Breast epithelium (tissue), 4 donors: Measurements from ENCODE around the gene RPL5. TPM values are rescaled to one million over a fixed set of nuclear protein-coding genes. Genes with fewer than 3 reads are reported as not detected.
A peak's percentile ranks its signal among the peaks of the same experiment; 100 is the strongest.

Experiments used
- DNase-seq, 2 donors: peaks; one replicate each; pipeline ENCODE4 v3.0.0-alpha.2; 2019; ENCODE audit warnings: low spot score in 2 of 2
- H3K27ac ChIP-seq, 2 donors: fragments of 200-600 bp; sonication (generic) in 1 of 2; one replicate each; pipeline ENCODE4 v1.5.1; 2016 to 2019; ENCODE audit warnings: mild to moderate bottlenecking in 1 of 2
- H3K27me3 ChIP-seq, 2 donors: fragments of 200-600 bp; sonication (generic) in 1 of 2; one replicate each; pipeline versions ENCODE4 v1.5.1 to v1.6.0; 2017 to 2019; ENCODE audit warnings: control low read depth in 1 of 2, mild to moderate bottlenecking in 1 of 2
- H3K36me3 ChIP-seq: fragments of 200-600 bp; one replicate; pipeline ENCODE4 v1.5.1; 2019
- H3K4me1 ChIP-seq, 2 donors: fragments of 200-600 bp; sonication (generic); one replicate each; pipeline ENCODE4 v1.5.1; 2016 to 2019; ENCODE audit warnings: control low read depth in 1 of 2
- H3K4me3 ChIP-seq, 3 donors: fragments of 200-600 bp; sonication (generic); 1 replicate in 2 of 3; 2 replicates in 1 of 3; pipeline ENCODE4 v1.5.1; 2016 to 2019; ENCODE audit warnings: mild to moderate bottlenecking in 3 of 3, moderate library complexity in 2 of 3
- H3K9me3 ChIP-seq, 2 donors: fragments of 200-600 bp; sonication (generic) in 1 of 2; one replicate each; pipeline ENCODE4 v1.5.1; 2016 to 2019; ENCODE audit warnings: control low read depth in 1 of 2
- CTCF ChIP-seq, 3 donors: fragments of 450-650 bp; IDR thresholded peaks; one replicate each; pipeline ENCODE4 v1.5.1; 2016 to 2017; ENCODE audit warnings: antibody characterized with exemption in 3 of 3, mild to moderate bottlenecking in 3 of 3, moderate library complexity in 3 of 3
- POLR2A ChIP-seq: fragments of 450-650 bp; IDR thresholded peaks from one replicate; pipeline ENCODE4 v1.6.1; 2016; ENCODE audit warnings: antibody characterized with exemption, mild to moderate bottlenecking, moderate library complexity
- POLR2AphosphoS5 ChIP-seq, 3 donors: sonication (generic); formaldehyde crosslinking; IDR thresholded peaks; one replicate each; pipeline ENCODE4 v1.6.1; 2017; ENCODE audit warnings: antibody characterized with exemption in 3 of 3
- intact Hi-C: fragments of 100-400 bp; cut with DNase I; formaldehyde crosslinking; loops from one replicate; pipeline ENCODE4 v1.15.1; 2023; ENCODE audit warnings: low total_unique reads
- total RNA-seq, 3 donors: library from RNA; depleted of rRNA; stranded (reverse); fragments of >200 nt; gene quantifications; one replicate each; pipeline ENCODE4 v1.1.0, GENCODE V29; 2016

RPL5 gene
- total RNA-seq, 3 donors from 2014 or later: 1,682 to 2,363 (median 2,105) TPM

- H3K9me3 ChIP-seq: no peaks in the 10 kb centered on the region
- H3K27ac ChIP-seq: no peak overlapping the region
- intact Hi-C loops: no loop called here
- H3K4me1 ChIP-seq: no peaks in the 10 kb centered on the region
- DNase-seq: no peak
- no peaks in the 10 kb centered on the region for H3K27me3 ChIP-seq
- TF ChIP-seq POLR2A (no peak), CTCF (IDR thresholded peaks at IDR 0.05) (no peak), POLR2AphosphoS5 (IDR thresholded peaks at IDR 0.05) (no peak)
- H3K4me3 ChIP-seq: no peak overlapping the region
- H3K36me3 ChIP-seq: no peaks in the 10 kb centered on the region
These were observed 11.3 kb upstream of the RPL5 start for GRCh38 chr1:92820551-92820950.

- Histone ChIP-seq H3K9me3 (no peaks in the 10 kb centered on the region), H3K4me3 (no peak overlapping the region), H3K27me3 (no peaks in the 10 kb centered on the region), H3K27ac (no peak overlapping the region), H3K36me3 (no peaks in the 10 kb centered on the region), H3K4me1 (no peaks in the 10 kb centered on the region)
- intact Hi-C loops: no loop called here
- TF ChIP-seq POLR2A (no peak), POLR2AphosphoS5 (IDR thresholded peaks at IDR 0.05) (no peak), CTCF (IDR thresholded peaks at IDR 0.05) (no peak)
- no peak for DNase-seq
These were observed 9.0 kb upstream of the RPL5 start for GRCh38 chr1:92822879-92823278.

GRCh38 chr1:92826792-92827191 lies 5.0 kb upstream of the RPL5 start:
- H3K27me3 ChIP-seq: no peaks in the 10 kb centered on the region
- TF ChIP-seq POLR2A: no peak
- TF ChIP-seq POLR2AphosphoS5 (IDR thresholded peaks at IDR 0.05): no peak
- no peak for TF ChIP-seq CTCF (IDR thresholded peaks at IDR 0.05)
- H3K9me3 ChIP-seq: no peaks in the 10 kb centered on the region
- H3K27ac ChIP-seq: no peak overlapping the region
- no peak overlapping the region for H3K4me3 ChIP-seq
- no peak for DNase-seq
- H3K36me3 ChIP-seq: no peaks in the 10 kb centered on the region
- intact Hi-C loops: no loop called here
- no peaks in the 10 kb centered on the region for H3K4me1 ChIP-seq

- peaks cover 0 to 19% of the 10 kb centered on the region in 2 donors for H3K4me1 ChIP-seq
- peak overlapping the region; percentile 82 to 90 (median 89) for H3K4me3 ChIP-seq
- H3K9me3 ChIP-seq: no peaks in the 10 kb centered on the region
- intact Hi-C loops: no loop called here
- DNase-seq: no peak
- TF ChIP-seq POLR2A (no peak), POLR2AphosphoS5 (IDR thresholded peaks at IDR 0.05) (no peak), CTCF (IDR thresholded peaks at IDR 0.05) (no peak)
- H3K36me3 ChIP-seq: no peaks in the 10 kb centered on the region
- H3K27me3 ChIP-seq: no peaks in the 10 kb centered on the region
- no peak overlapping the region for H3K27ac ChIP-seq
These were observed 475 bp upstream of the RPL5 start for GRCh38 chr1:92831368-92831761.

- DNase-seq: no peak
- TF ChIP-seq POLR2A: no peak
- TF ChIP-seq POLR2AphosphoS5 (IDR thresholded peaks at IDR 0.05): no peak
- no peak for TF ChIP-seq CTCF (IDR thresholded peaks at IDR 0.05)
- Histone ChIP-seq H3K27ac (peak overlapping the region; percentile 91 to 97), H3K4me1 (peaks cover 0 to 20% of the 10 kb centered on the region in 2 donors), H3K27me3 (no peaks in the 10 kb centered on the region), H3K9me3 (no peaks in the 10 kb centered on the region), H3K36me3 (no peaks in the 10 kb centered on the region), H3K4me3 (peak overlapping the region; percentile 82 to 90 (median 89))
- intact Hi-C loops: no loop called here
These were observed 786 bp downstream of the RPL5 start for GRCh38 chr1:92832537-92833114.
